Colonic mucosa (tissue), 4 donors: ENCODE results near the gene OR5B21. TPM values are rescaled to one million over a fixed set of nuclear protein-coding genes. Genes with fewer than 3 reads are reported as not detected.

Source experiments
- DNase-seq: peaks from one replicate; pipeline ENCODE4 v3.0.0-alpha.2; 2020
- H3K27ac ChIP-seq: fragments of 200-600 bp; one replicate; pipeline ENCODE4 v1.8.0; 2021
- H3K27me3 ChIP-seq: fragments of 200-600 bp; one replicate; pipeline ENCODE4 v1.8.0; 2021
- H3K36me3 ChIP-seq: fragments of 200-600 bp; one replicate; pipeline ENCODE4 v1.8.0; 2021
- H3K4me1 ChIP-seq: fragments of 200-600 bp; one replicate; pipeline ENCODE4 v1.8.0; 2021; ENCODE audit warnings: mild to moderate bottlenecking
- H3K4me3 ChIP-seq: fragments of 200-600 bp; one replicate; pipeline ENCODE4 v1.8.0; 2021
- H3K9ac ChIP-seq, 2 donors: one replicate each; pipeline ENCODE4 v1.7.0; 2013; ENCODE audit warnings: control low read depth in 2 of 2, low read depth in 2 of 2, low read length in 2 of 2
- H3K9me3 ChIP-seq: fragments of 200-600 bp; one replicate; pipeline ENCODE4 v1.8.0; 2021
- CTCF ChIP-seq: fragments of 200-600 bp; IDR thresholded peaks from one replicate; pipeline ENCODE4 v1.8.0; 2022; ENCODE audit warnings: antibody characterized with exemption, mild to moderate bottlenecking
- intact Hi-C: fragments of 100-400 bp; cut with DNase I; formaldehyde crosslinking; loops from one replicate; pipeline ENCODE4 v1.14.1; 2022
- total RNA-seq, 2 donors: library from RNA; stranded (reverse); fragmentation: NEBNext Ultra II Directional in 1 of 2; extraction: Animal tissue kit (Norgen Biotek cat#: 25700) in 1 of 2; gene quantifications; one replicate each; pipeline ENCODE4 v1.2.1, GENCODE V29; 2021
- donor health status: healthy.
- donor health status: DM: no; HTN: no; CAD: no.
- donor health status: DM: no; HTN: no; CAD: no.

Gene OR5B21
- total RNA-seq, 2 donors from 2014 or later, result not detected

- TF ChIP-seq CTCF, result no peak
- Histone ChIP-seq H3K27ac (no peak overlapping the region), H3K4me3 (no peak overlapping the region), H3K36me3 (no peaks in the 10 kb centered on the region), H3K27me3 (no peaks in the 10 kb centered on the region), H3K9ac (no peak overlapping the region), H3K4me1 (no peaks in the 10 kb centered on the region), H3K9me3 (no peaks in the 10 kb centered on the region)
- intact Hi-C loops, result no loop called here
- no peak for DNase-seq
These were observed 13.8 kb downstream of the OR5B21 start for GRCh38 chr11:58494101-58494500.

GRCh38 chr11:58493676-58494075 lies 14.2 kb downstream of the OR5B21 start:
- DNase-seq, result no peak
- Histone ChIP-seq H3K4me1 (no peaks in the 10 kb centered on the region), H3K36me3 (no peaks in the 10 kb centered on the region), H3K9me3 (no peaks in the 10 kb centered on the region), H3K4me3 (no peak overlapping the region), H3K9ac (no peak overlapping the region), H3K27me3 (no peaks in the 10 kb centered on the region), H3K27ac (no peak overlapping the region)
- intact Hi-C loops, result no loop called here
- TF ChIP-seq CTCF, result no peak

GRCh38 chr11:58490827-58491226 lies 17.1 kb downstream of the OR5B21 start:
- Histone ChIP-seq H3K4me1 (no peaks in the 10 kb centered on the region), H3K27me3 (no peaks in the 10 kb centered on the region), H3K9me3 (no peaks in the 10 kb centered on the region), H3K27ac (no peak overlapping the region), H3K9ac (no peak overlapping the region), H3K4me3 (no peak overlapping the region), H3K36me3 (no peaks in the 10 kb centered on the region)
- no peak for DNase-seq
- no peak for TF ChIP-seq CTCF
- intact Hi-C loops, result no loop called here

DNA sequence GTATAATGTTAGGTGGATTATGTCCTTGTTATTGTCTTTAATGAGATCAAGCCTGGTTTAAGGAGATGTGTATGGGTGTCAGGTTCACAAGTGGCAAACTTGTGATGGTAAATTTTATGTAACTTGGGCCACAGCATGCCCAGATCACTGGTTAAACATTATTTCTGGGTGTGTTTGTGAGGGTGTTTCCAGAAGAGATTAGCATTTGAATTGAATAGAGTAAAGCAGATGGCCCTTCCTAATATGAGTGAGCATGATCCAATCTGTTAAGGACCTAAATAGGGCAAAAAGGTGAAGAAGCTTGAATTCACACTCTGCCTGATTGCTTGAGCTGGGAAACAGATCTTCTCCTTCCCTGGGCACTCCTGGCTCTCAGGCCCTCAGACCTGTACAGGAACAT lies 20.7 kb downstream of the OR5B21 start:
- intact Hi-C loops, result no loop called here
- no peak for TF ChIP-seq CTCF
- H3K4me3 ChIP-seq, result no peak overlapping the region
- H3K27ac ChIP-seq, result no peak overlapping the region
- no peaks in the 10 kb centered on the region for H3K27me3 ChIP-seq
- no peaks in the 10 kb centered on the region for H3K4me1 ChIP-seq
- H3K9ac ChIP-seq, result no peak overlapping the region
- H3K9me3 ChIP-seq, result no peaks in the 10 kb centered on the region
- no peaks in the 10 kb centered on the region for H3K36me3 ChIP-seq
- DNase-seq, result no peak

- H3K27me3 ChIP-seq, result no peaks in the 10 kb centered on the region
- H3K9ac ChIP-seq, result no peak overlapping the region
- H3K9me3 ChIP-seq, result no peaks in the 10 kb centered on the region
- no peaks in the 10 kb centered on the region for H3K4me1 ChIP-seq
- intact Hi-C loops, result no loop called here
- no peaks in the 10 kb centered on the region for H3K36me3 ChIP-seq
- H3K4me3 ChIP-seq, result no peak overlapping the region
- TF ChIP-seq CTCF, result no peak
- no peak overlapping the region for H3K27ac ChIP-seq
- DNase-seq, result no peak
These were observed 21.9 kb downstream of the OR5B21 start for GRCh38 chr11:58485961-58486360.

DNA sequence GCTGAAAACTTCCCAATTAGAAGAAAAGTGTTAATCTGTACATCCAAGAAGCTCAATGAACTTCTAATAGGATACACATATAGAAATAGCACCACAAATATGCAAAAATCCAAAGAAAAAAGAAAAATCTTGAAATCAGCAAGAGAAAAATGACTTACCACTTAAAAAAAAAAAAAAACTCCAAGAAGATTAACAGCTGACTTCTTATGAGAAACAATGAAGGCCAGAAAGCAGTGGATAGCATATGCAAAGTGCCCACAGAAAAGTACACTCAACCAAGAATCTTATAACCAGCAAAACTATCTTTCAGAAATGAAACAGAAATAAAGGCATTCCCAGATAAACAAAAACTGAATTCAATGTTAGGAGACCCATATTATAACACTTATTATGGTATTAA lies 36.0 kb downstream of the OR5B21 start:
- H3K27me3 ChIP-seq, result no peaks in the 10 kb centered on the region
- DNase-seq, result no peak
- no peak overlapping the region for H3K27ac ChIP-seq
- no peaks in the 10 kb centered on the region for H3K36me3 ChIP-seq
- H3K9me3 ChIP-seq, result no peaks in the 10 kb centered on the region
- TF ChIP-seq CTCF, result no peak
- intact Hi-C loops, result no loop called here
- no peaks in the 10 kb centered on the region for H3K4me1 ChIP-seq
- no peak overlapping the region for H3K4me3 ChIP-seq
- no peak overlapping the region for H3K9ac ChIP-seq
